ENCODE results near the gene RNF123. TPM values are rescaled to one million over a fixed set of nuclear protein-coding genes. Genes with fewer than 3 reads are reported as not detected.

The RNF123 gene
- total RNA-seq, 8 experiments from 2014 or later: 10.9 to 41.8 (median 16.2) TPM

DNA sequence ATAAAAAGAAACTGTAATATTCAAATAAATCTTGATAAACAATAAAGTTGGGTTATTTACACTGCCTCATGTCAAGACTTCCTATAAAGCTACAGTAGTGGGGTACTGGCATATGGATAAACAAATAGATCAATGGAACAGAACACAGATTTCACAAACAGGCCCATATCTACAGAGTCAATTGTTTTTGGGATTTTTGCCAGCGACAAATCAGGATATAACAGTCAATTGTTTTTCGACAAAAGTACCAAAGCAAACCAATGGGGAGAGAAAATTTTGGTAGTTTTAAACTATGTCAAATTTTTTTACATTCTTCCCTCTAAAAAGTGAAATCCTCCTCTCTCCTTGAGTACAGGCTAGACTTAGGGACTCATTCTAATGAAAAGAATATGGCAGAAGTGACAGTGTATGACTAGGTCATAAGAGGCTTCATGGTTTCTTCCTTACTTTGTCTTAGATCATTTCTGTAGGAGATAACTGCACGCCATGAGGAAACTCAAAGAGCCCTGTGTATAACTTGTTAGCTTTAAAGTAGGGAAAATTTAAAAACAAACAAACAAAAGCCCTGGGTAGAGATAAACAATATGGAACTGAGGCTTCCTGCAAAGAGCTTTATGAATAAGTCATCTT, 80.0 kb downstream of the RNF123 start:
- Histone ChIP-seq H3K4me3 (no peak overlapping the region), H3K4me1 (replicated peaks in 1 of 2) (no peaks in the 10 kb centered on the region), H3K27ac (no peak overlapping the region)
- no peak for ATAC-seq (replicated peaks in 6 of 8)
- in situ Hi-C loops (cut with MboI; ENCODE audit: low pct_unique_long_range_greater_than_20kb in 2 of 9, low sequenced_read_pairs in 9 of 9, unreplicated experiment in 9 of 9): no loop called here
- WGBS, 10 experiments: 73 to 100% (median 95%) methylated on average over 1 to 3 of the region's 3 CpGs

DNA sequence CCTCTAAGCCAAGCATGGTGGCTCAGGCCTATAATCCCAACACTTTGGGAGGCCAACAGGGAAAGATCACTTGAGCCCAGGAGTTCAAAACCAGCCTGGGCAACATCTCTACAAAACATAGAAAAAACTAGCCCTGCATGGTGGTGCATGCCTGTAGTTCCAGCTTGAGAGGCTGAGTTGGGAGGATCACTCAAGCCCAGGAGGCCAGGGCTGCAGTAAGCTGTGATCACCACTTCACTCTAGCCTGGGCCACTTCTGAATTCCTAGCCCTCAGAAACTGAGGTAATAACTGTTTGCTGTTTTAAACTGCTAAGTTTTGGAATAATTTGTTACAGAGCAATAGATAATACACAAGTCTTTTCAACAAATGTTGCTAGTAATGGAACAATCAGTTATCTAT, 80.6 kb downstream of the RNF123 start:
- no peaks in the 10 kb centered on the region for H3K4me1 ChIP-seq (replicated peaks in 1 of 2)
- no peak for ATAC-seq (replicated peaks in 6 of 8)
- in situ Hi-C loops (cut with MboI; ENCODE audit: low pct_unique_long_range_greater_than_20kb in 2 of 9, low sequenced_read_pairs in 9 of 9, unreplicated experiment in 9 of 9): no loop called here

More for the DNA sequence above, 80.6 kb downstream of the RNF123 start:
- Histone ChIP-seq H3K4me3 (no peak overlapping the region), H3K27ac (no peak overlapping the region)

Other genes starting within 250 kb of the RNF123 start
- 10 to 100 TPM; 21.6 to 69.1 (median 37.5) TPM for gene DAG1, start 219.3 kb upstream of the RNF123 start, total RNA-seq
- 10 to 100 TPM in 1 of 8 experiments, 1 to 10 TPM in 6, under 1 TPM in 1; 0.31 to 12.6 (median 6.9) TPM for gene BSN, start 135.1 kb upstream of the RNF123 start, total RNA-seq
- gene APEH, start 15.2 kb upstream of the RNF123 start, total RNA-seq: 100 to 1,000 TPM in 3 of 8 experiments, 10 to 100 TPM in 5; 52.8 to 143 (median 75.2) TPM
- gene MST1, start 83 bp upstream of the RNF123 start, total RNA-seq: 10 to 100 TPM in 7 of 8 experiments, 1 to 10 TPM in 1; 7.7 to 59.9 (median 26.0) TPM
- gene AMIGO3, start 30.1 kb downstream of the RNF123 start, total RNA-seq: 1 to 10 TPM in 6 of 8 experiments, under 1 TPM in 1, not detected in 1; 0.82 to 3.8 (median 2.3) TPM
- 10 to 100 TPM; 11.4 to 21.3 (median 16.2) TPM for gene GMPPB, start 34.4 kb downstream of the RNF123 start, total RNA-seq
- gene IP6K1, start 97.0 kb downstream of the RNF123 start, total RNA-seq: 10 to 100 TPM; 25.2 to 43.5 (median 29.7) TPM
- gene CDHR4, start 110.3 kb downstream of the RNF123 start, total RNA-seq: under 1 TPM in 3 of 8 experiments, not detected in 5; 0.14 to 0.71 (median 0.57) TPM
- 1 to 10 TPM in 7 of 8 experiments, under 1 TPM in 1; 0.81 to 3.5 (median 2.3) TPM for gene INKA1, start 113.7 kb downstream of the RNF123 start, total RNA-seq
- 10 to 100 TPM in 4 of 8 experiments, 1 to 10 TPM in 3, under 1 TPM in 1; 0.96 to 46.3 (median 11.0) TPM for gene UBA7, start 124.4 kb downstream of the RNF123 start, total RNA-seq
- gene TRAIP, start 167.0 kb downstream of the RNF123 start, total RNA-seq: 10 to 100 TPM in 2 of 8 experiments, 1 to 10 TPM in 5, under 1 TPM in 1; 0.66 to 15.3 (median 3.7) TPM
- gene CAMKV, start 180.3 kb downstream of the RNF123 start, total RNA-seq: 10 to 100 TPM in 5 of 8 experiments, 1 to 10 TPM in 2, under 1 TPM in 1; 0.20 to 85.3 (median 24.5) TPM
- 1 to 10 TPM in 2 of 8 experiments, under 1 TPM in 6; 0.27 to 1.3 (median 0.56) TPM for gene MST1R, start 214.3 kb downstream of the RNF123 start, total RNA-seq
- 10 to 100 TPM in 6 of 8 experiments, 1 to 10 TPM in 2; 9.1 to 12.4 (median 11.6) TPM for gene MON1A, start 240.3 kb downstream of the RNF123 start, total RNA-seq

Measured in motor neuron (in vitro differentiated cells).